Measurements from ENCODE around the gene CFAP99.
"Not testable (repeated sequence)": the region's sequence is repeated elsewhere in the genome, so short reads cannot be mapped to it uniquely, and the experiment has no call there.

CFAP99 gene

GRCh38 chr4:2427383-2428334 is 8.9 kb downstream of the CFAP99 start:
- Histone ChIP-seq H3K79me2 (ENCODE audit: insufficient read depth, low read length) (no peaks in the 10 kb centered on the region), H3K9me3 (ENCODE audit: insufficient read depth, low read depth, low read length) (no peaks in the 10 kb centered on the region), H4K20me1 (ENCODE audit: insufficient read depth, low read length, poor library complexity, severe bottlenecking) (no peaks in the 10 kb centered on the region), H2AFZ (ENCODE audit: low read length) (no peak overlapping the region), H3K4me2 (ENCODE audit: low read depth, low read length, poor library complexity, severe bottlenecking) (no peak overlapping the region), H3K9ac (ENCODE audit: low read depth, low read length, poor library complexity, severe bottlenecking) (no peak overlapping the region), H3F3A (ENCODE audit: low read depth) (no peaks in the 10 kb centered on the region), H3K27me3 (ENCODE audit: insufficient read depth, low read length, poor library complexity, severe bottlenecking) (no peaks in the 10 kb centered on the region), H3K36me3 (ENCODE audit: insufficient read depth, low read length) (no peaks in the 10 kb centered on the region), H3K4me3 (ENCODE audit: low read length, poor library complexity, severe bottlenecking) (no peak overlapping the region), H3K4me1 (ENCODE audit: insufficient read depth, low read length, poor library complexity, severe bottlenecking) (no peaks in the 10 kb centered on the region), H3K9me2 (replicated peaks; ENCODE audit: low read depth, low read length) (no peaks in the 10 kb centered on the region)
- TF ChIP-seq EZH2phosphoT487 (IDR thresholded peaks at IDR 0.05; ENCODE audit: borderline replicate concordance), result no peak
- TF ChIP-seq CTCF (conservative IDR thresholded peaks at IDR 0.05; ENCODE audit: low read length), result no peak

- H3K27me3 ChIP-seq (ENCODE audit: insufficient read depth, low read length, poor library complexity, severe bottlenecking), result no peaks in the 10 kb centered on the region
- H4K20me1 ChIP-seq (ENCODE audit: insufficient read depth, low read length, poor library complexity, severe bottlenecking), result no peaks in the 10 kb centered on the region
- no peak overlapping the region for H3K4me3 ChIP-seq (ENCODE audit: low read length, poor library complexity, severe bottlenecking)
- H3K79me2 ChIP-seq (ENCODE audit: insufficient read depth, low read length), result no peaks in the 10 kb centered on the region
- H3K9me3 ChIP-seq (ENCODE audit: insufficient read depth, low read depth, low read length), result no peaks in the 10 kb centered on the region
- no peaks in the 10 kb centered on the region for H3K9me2 ChIP-seq (replicated peaks; ENCODE audit: low read depth, low read length)
- H3K9ac ChIP-seq (ENCODE audit: low read depth, low read length, poor library complexity, severe bottlenecking), result no peak overlapping the region
- H3F3A ChIP-seq (ENCODE audit: low read depth), result no peaks in the 10 kb centered on the region
- H2AFZ ChIP-seq (ENCODE audit: low read length), result no peak overlapping the region
- no peak overlapping the region for H3K4me2 ChIP-seq (ENCODE audit: low read depth, low read length, poor library complexity, severe bottlenecking)
- TF ChIP-seq CTCF (conservative IDR thresholded peaks at IDR 0.05; ENCODE audit: low read length), result no peak
- TF ChIP-seq EZH2phosphoT487 (IDR thresholded peaks at IDR 0.05; ENCODE audit: borderline replicate concordance), result no peak
- no peaks in the 10 kb centered on the region for H3K36me3 ChIP-seq (ENCODE audit: insufficient read depth, low read length)
- no peaks in the 10 kb centered on the region for H3K4me1 ChIP-seq (ENCODE audit: insufficient read depth, low read length, poor library complexity, severe bottlenecking)
Observed at GRCh38 chr4:2428496-2429213, 9.9 kb downstream of the CFAP99 start.

GRCh38 chr4:2429945-2430757 is 11.4 kb downstream of the CFAP99 start:
- H2AFZ ChIP-seq (ENCODE audit: low read length); H3K4me2 ChIP-seq (ENCODE audit: low read depth, low read length, poor library complexity, severe bottlenecking); H3K4me3 ChIP-seq (ENCODE audit: low read length, poor library complexity, severe bottlenecking); H3K4me1 ChIP-seq (ENCODE audit: insufficient read depth, low read length, poor library complexity, severe bottlenecking); H3K9me3 ChIP-seq (ENCODE audit: insufficient read depth, low read depth, low read length); H3K27me3 ChIP-seq (ENCODE audit: insufficient read depth, low read length, poor library complexity, severe bottlenecking); H3K79me2 ChIP-seq (ENCODE audit: insufficient read depth, low read length); H3K9ac ChIP-seq (ENCODE audit: low read depth, low read length, poor library complexity, severe bottlenecking); H3F3A ChIP-seq (ENCODE audit: low read depth); H3K9me2 ChIP-seq (replicated peaks; ENCODE audit: low read depth, low read length); H4K20me1 ChIP-seq (ENCODE audit: insufficient read depth, low read length, poor library complexity, severe bottlenecking); H3K36me3 ChIP-seq (ENCODE audit: insufficient read depth, low read length): not testable (repeated sequence)
